ENCODE results near the gene HOXA1. TPM values are rescaled to one million over a fixed set of nuclear protein-coding genes. Genes with fewer than 3 reads are reported as not detected.

Gene HOXA1
- total and polyA plus RNA-seq, 2 of the 8 experiments (the other 6 are each of a cell fraction or from before 2014, with no cell fraction given): not detected

- H3K4me1 ChIP-seq (replicated peaks in 1 of 4; ENCODE audit: control insufficient read depth in 3 of 4, insufficient read depth in 4 of 4, low read length in 3 of 4): peaks cover 2 to 24% (median 13%) of the 10 kb centered on the region in 4 experiments
- H2BK12ac ChIP-seq (ENCODE audit: low read depth, low read length): no peak overlapping the region
- H3K4ac ChIP-seq (replicated peaks; ENCODE audit: insufficient read length, low read depth, low read length): no peak overlapping the region
- H3K9me3 ChIP-seq (ENCODE audit: insufficient read depth in 2 of 2, low read depth in 1 of 2, low read length in 1 of 2): no peaks in the 10 kb centered on the region
- no peak overlapping the region for H3K56ac ChIP-seq (replicated peaks; ENCODE audit: insufficient read length, low read depth, low read length)
- POLR2A ChIA-PET (ENCODE audit: partially characterized antibody): interaction anchor here (0.8 kb wide), 1 partner anchor 10 kb away, joined by 3 read pairs; no protein-coding TSS in a partner anchor
- no peak overlapping the region for H3K14ac ChIP-seq (ENCODE audit: insufficient read length)
- H4K20me1 ChIP-seq (replicated peaks in 1 of 2; ENCODE audit: control insufficient read depth in 1 of 2, insufficient read depth in 2 of 2, low read length in 2 of 2): peaks cover 15 to 32% of the 10 kb centered on the region in 2 experiments
- no peak overlapping the region for H2BK15ac ChIP-seq (ENCODE audit: low read length)
- no peak for DNase-seq (ENCODE audit: low read depth in 1 of 2, low spot score in 2 of 2)
- H3K79me1 ChIP-seq (ENCODE audit: low read depth, low read length): no peaks in the 10 kb centered on the region
- H4K8ac ChIP-seq (ENCODE audit: extremely low read depth, insufficient read depth, low read length): no peak overlapping the region
- H3K27ac ChIP-seq (ENCODE audit: low read depth, low read length): no peak overlapping the region
- H3K23ac ChIP-seq (ENCODE audit: insufficient read length): no peak overlapping the region
- no peak overlapping the region for H4K91ac ChIP-seq (replicated peaks; ENCODE audit: insufficient read length, low read length)
- no peak for FAIRE-seq
- no peak overlapping the region for H2AK5ac ChIP-seq (ENCODE audit: low read depth, low read length)
- no peaks in the 10 kb centered on the region; a peak in 1 of 8 replicates for H3K36me3 ChIP-seq (ENCODE audit: control insufficient read depth in 2 of 4, insufficient read depth in 4 of 4, low read length in 3 of 4)
- no peak overlapping the region for H2BK20ac ChIP-seq (ENCODE audit: low read length)
- no peak overlapping the region for H3K9ac ChIP-seq (replicated peaks in 1 of 4; ENCODE audit: extremely low read depth in 1 of 4, low read depth in 3 of 4, low read length in 3 of 4)
- no peak overlapping the region for H4K5ac ChIP-seq (ENCODE audit: insufficient read length, low read depth, low read length)
- no peak overlapping the region for H3K4me3 ChIP-seq (ENCODE audit: extremely low read depth in 1 of 4, insufficient read depth in 2 of 4, low read depth in 3 of 4, low read length in 4 of 4)
- H2AFZ ChIP-seq (ENCODE audit: low read length): no peak overlapping the region
- peaks cover 5% of the 10 kb centered on the region; the same call in 1 of the 2 replicates for H3K23me2 ChIP-seq (ENCODE audit: low read depth, low read length)
- no peak overlapping the region for H2BK5ac ChIP-seq (ENCODE audit: low read depth, low read length)
- no peak overlapping the region for H3K18ac ChIP-seq (ENCODE audit: extremely low read depth, low read length)
- TF ChIP-seq TAF7 (optimal IDR thresholded peaks at IDR 0.05; ENCODE audit: borderline replicate concordance, low read depth, low read length): no peak
- peak; percentile 92 for TF ChIP-seq EZH2 (IDR thresholded peaks at IDR 0.05; ENCODE audit: low read depth, low read length, severe bottlenecking)
- TF ChIP-seq SUZ12 (IDR thresholded peaks at IDR 0.05; ENCODE audit: low read length): peak; percentile 96
- TF ChIP-seq CBX8 (IDR thresholded peaks at IDR 0.05; ENCODE audit: borderline replicate concordance, low read depth, low read length): peak; percentile 34; the same call in 1 of the 2 replicates
- TF ChIP-seq RNF2 (IDR thresholded peaks at IDR 0.05; ENCODE audit: borderline replicate concordance, low read depth, low read length, missing control alignments, poor library complexity, severe bottlenecking): peak; percentile 66
- H2BK120ac ChIP-seq (replicated peaks; ENCODE audit: low read depth, low read length): no peak overlapping the region
- H3K4me2 ChIP-seq (ENCODE audit: insufficient read depth in 1 of 2, low read depth in 2 of 2, low read length in 2 of 2): no peak overlapping the region; a peak in 1 of 4 replicates
- peaks cover 86 to 100% (median 96%) of the 10 kb centered on the region in 4 experiments for H3K27me3 ChIP-seq (replicated peaks in 1 of 4; ENCODE audit: control insufficient read depth in 3 of 4, extremely low read depth in 1 of 4, insufficient read depth in 3 of 4, low read length in 3 of 4)
- 13% methylated on average over 24 of the region's 29 CpGs; no CpG with 5 or more reads in 1 of the 2 experiments for WGBS, 2 experiments (ENCODE audit: extremely low coverage in 1 of 2, insufficient coverage in 1 of 2, insufficient read length in 1 of 2, insufficient replicate concordance in 2 of 2, low coverage in 1 of 2, low lambda C conversion rate in 2 of 2, missing lambda C conversion rate in 1 of 2)
- CTCF ChIA-PET (ENCODE audit: partially characterized antibody): interaction anchor here (0.7 to 12.1 kb wide), 6 partner anchors 11 to 398 kb away, joined by 3 to 123 read pairs (median 4); partner anchors contain the start of genes HOXA5 and HOXA6
- no peaks in the 10 kb centered on the region for H3K79me2 ChIP-seq (ENCODE audit: control insufficient read depth in 1 of 2, insufficient read depth in 2 of 2, low read length in 2 of 2)
These were observed 1.3 kb downstream of the HOXA1 start for GRCh38 chr7:27094304-27095049.
